Subcutaneous adipose tissue (tissue), 4 donors: Measurements from ENCODE around the gene ADCY9. TPM values are rescaled to one million over a fixed set of nuclear protein-coding genes. Genes with fewer than 3 reads are reported as not detected.

Source experiments
- total RNA-seq, 4 donors: library from RNA; depleted of rRNA; stranded (reverse); fragments of >200 nt; gene quantifications; one replicate each; pipeline ENCODE4 v1.1.0, GENCODE V29; 2016
- TF ChIP-seq, protein P1 (sequence below): fragments of 450-650 bp; IDR thresholded peaks from one replicate; pipeline ENCODE4 v1.5.1; 2016; ENCODE audit warnings: low read depth, mild to moderate bottlenecking, control low read depth, antibody characterized with exemption, moderate library complexity

Gene ADCY9
- total RNA-seq, 4 donors from 2014 or later = 9.5 to 16.4 (median 9.8) TPM

DNA sequence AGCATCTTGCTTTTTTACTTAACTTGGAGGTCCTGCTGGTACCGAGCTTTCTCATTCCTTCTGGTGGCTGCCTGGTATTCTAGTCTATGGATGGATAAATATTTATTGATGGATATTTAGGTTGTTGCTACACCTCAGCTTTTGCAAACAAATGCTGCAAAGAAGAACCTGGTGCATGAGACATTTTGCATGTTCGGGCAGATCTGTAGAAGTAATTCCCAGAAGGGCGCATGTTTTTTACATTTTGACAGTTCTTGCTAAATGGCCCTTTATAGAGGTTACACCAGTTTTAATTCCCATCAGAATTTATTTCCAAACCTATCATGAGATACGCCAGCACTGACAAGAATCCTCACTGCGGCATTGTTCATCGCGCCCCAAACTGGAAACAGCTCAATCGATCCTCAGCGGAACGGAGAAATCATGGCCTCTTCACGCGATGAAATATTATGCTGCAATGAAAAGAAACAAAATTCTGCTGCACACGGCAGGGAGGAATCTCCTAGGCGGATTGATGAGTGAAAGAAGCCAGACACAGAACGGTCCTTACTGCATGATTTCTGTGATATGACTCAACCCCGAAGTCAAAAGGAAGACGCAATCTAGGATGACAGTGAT is 167.8 kb downstream of the ADCY9 start:
- TF ChIP-seq, protein P1, sequence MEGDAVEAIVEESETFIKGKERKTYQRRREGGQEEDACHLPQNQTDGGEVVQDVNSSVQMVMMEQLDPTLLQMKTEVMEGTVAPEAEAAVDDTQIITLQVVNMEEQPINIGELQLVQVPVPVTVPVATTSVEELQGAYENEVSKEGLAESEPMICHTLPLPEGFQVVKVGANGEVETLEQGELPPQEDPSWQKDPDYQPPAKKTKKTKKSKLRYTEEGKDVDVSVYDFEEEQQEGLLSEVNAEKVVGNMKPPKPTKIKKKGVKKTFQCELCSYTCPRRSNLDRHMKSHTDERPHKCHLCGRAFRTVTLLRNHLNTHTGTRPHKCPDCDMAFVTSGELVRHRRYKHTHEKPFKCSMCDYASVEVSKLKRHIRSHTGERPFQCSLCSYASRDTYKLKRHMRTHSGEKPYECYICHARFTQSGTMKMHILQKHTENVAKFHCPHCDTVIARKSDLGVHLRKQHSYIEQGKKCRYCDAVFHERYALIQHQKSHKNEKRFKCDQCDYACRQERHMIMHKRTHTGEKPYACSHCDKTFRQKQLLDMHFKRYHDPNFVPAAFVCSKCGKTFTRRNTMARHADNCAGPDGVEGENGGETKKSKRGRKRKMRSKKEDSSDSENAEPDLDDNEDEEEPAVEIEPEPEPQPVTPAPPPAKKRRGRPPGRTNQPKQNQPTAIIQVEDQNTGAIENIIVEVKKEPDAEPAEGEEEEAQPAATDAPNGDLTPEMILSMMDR = no peak

DNA sequence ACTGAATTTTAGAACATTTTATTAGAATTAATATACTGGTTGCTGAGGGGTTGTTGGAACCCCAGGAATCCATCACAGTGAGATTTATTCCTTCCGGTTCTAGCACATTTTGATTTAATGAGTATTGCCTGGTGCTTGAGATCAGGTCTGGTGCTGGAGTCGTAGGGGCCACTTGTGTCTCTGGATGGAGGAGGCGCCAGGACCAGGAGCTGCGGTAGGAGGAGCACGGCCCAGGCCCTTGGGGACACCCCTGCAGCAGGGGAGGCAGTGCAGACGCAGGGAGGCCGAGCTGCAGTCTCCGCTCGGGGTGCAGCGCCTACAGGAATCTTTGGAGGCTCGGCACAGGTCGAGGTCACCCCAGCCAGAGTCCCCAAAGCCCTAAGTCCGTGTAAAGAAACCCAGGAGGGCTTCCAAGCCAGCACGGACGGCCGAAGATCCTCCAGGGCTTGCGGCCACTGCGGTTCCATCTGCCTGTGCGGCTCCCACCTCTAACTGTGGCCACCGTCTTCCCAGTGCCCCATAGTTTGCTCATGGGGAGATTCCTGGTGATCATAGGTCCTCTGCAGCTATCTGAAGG is 169.6 kb downstream of the ADCY9 start:
- TF ChIP-seq, protein P1 = no peak

DNA sequence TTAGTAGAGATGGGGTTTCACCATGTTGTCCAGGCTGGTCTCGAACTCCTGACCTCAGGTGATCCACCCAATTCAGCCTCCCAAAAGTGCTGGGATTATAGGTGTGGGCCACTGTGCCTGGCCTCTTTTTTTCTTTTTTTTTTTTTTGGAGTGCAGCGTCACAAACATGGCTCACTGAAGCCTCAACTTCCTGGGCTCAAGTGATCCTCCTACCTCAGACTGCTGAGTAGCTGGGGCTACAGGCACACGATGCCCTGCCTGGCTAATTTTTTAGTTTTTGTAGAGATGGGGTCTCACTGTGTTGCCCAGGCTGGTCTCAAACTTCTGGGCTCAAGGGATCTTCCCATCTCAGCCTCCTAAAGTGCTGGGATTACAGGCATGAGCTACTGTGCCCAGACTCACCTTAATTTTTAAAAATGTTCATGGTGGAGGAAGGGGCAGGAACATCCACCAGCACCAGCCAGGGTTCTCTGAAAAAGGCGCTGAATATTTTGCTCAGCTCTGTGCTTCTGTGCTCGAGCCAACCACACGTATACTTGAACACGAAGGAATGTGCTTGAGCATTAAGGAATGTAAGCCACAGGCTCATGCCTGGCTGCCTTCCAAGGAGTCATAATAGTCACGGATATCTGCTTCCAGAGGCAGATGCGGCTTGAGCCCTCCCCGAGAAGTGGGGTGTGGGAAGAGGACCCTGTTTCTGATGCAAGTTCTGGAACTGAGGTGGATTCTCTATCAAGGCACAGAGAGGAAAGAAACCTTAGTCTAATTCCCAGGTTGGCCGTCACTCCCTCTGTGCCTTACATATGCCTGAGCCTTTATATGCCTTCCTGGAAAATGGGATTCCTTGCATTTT is 170.3 kb downstream of the ADCY9 start:
- TF ChIP-seq, protein P1 = no peak

DNA sequence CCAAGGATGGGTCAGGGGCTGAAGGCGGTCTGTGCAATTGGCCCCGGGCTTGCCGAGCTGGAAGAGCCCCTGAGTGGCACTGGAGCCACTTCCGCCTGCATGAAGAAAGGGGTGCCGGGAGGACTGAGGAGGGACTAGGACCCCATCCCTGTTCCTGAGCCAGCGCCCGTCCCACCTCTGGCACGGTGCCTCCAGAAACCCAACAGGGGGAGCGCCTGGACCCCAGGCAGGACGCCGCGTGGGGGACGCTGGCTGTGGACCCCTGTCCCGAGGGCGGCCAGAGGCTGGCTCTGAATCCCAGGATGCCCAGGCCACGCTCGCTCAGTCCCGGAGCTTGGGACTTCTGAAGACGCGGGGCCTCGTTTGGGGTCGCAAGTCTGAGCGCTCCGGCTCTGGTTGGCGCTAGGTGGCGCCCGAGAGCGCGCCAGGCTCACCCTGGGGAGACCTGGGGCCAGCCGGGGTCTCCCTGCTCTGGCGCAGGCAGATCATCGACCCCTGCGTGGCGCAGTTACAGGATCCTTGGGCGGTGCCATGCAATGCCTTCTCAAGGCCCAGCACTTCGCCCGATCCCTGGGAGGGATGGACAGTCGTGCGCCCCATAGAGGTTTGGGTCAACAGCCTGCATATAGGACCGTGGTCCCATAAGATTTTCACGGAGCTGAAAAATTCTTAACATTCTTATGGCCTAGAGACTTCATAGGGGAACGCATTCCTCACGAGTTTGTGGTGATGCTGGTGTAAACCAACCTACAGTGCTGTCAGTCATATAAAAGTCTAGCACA is 177.2 kb downstream of the ADCY9 start:
- TF ChIP-seq, protein P1 = no peak

DNA sequence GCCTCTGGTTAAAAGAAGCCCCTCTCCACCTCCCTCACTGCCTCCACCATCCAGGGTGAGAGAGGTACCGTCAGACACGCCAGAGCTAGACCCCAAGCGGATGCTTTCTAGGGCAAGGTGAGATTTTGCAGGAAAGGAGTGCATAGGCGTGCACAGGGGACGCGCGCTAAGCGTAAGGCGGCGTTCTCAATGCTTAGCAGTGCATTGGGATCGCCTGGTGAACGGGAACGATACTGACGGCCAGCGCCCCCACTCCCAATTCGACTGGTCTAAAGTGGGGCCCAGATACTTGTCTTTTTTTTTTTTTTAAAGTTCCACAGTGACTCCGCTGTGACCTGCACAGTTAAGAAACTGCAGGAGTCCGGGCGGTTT is 177.8 kb downstream of the ADCY9 start:
- TF ChIP-seq, protein P1 = no peak

DNA sequence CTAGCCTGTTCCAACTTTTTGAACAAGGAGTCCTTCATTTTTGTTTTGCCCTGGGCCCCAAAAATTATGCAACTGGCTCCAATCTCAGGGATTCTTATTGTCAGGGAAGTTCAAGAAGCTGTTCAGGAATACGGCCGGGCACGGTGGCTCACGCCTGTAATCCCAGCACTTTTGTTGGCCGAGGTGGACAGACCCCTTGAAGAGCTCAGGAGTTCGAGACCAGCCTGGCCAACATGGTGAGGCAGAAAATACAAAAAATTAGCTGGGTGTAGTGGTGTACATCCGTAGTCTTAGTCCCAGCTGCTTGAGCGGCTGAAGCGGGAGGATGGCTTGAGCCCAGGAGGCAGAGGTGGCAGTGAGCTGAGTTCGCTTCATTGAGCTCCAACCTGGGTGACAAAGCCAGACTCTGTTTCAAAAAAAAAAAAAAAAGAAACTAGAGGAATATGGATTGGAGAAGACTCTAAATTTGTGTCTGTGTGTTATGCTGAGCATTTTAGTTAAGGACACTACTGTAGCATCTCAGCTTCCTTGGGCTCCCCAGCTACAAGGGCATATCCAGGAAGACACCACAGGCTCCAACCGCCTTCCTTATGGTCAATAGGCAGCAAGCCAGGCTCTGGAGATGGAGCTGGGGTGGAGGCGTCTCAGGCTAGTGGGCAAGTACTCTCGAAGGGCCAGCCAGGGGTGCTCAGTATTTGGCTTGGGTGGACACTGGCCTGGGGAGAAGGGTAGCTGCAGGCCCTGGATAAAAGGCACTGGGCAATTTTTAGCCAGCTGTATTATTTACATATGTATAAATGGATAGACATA is 179.0 kb downstream of the ADCY9 start:
- TF ChIP-seq, protein P1 = no peak
